H1 (cell line): Measurements from ENCODE around the gene INHBB. TPM values are rescaled to one million over a fixed set of nuclear protein-coding genes. Genes with fewer than 3 reads are reported as not detected.

Experiments
- CTCF ChIA-PET: fragments of 300-600 bp; sonication (Branson Sonifier 250); formaldehyde crosslinking; loops from one replicate; lab custom pipeline; 2021; ENCODE audit not compliant: partially characterized antibody; lab: Charles Lee
- POLR2A ChIA-PET: fragments of 300-600 bp; sonication (Branson Sonifier 250); formaldehyde crosslinking; loops from one replicate; lab custom pipeline; 2021; ENCODE audit warnings: inconsistent platforms; ENCODE audit not compliant: partially characterized antibody; lab: Charles Lee
- DNase-seq, 2 experiments: peaks; one replicate each; pipeline versions ENCODE4 v3.0.0 to v3.0.0-alpha.2; 2010 to 2022; ENCODE audit warnings: low spot score in 2 of 2, low read depth in 1 of 2, mixed read lengths in 1 of 2
- FAIRE-seq: peaks from 2 replicates; lab custom pipeline; 2011; peaks lifted over from hg19 to GRCh38; lab: Jason Lieb, UNC
- H2AFZ ChIP-seq: 2 replicates; pipeline ENCODE4 v1.8.1; 2012; ENCODE audit warnings: low read length, inconsistent platforms
- H2AK5ac ChIP-seq: 2 replicates; pipeline ENCODE4 v1.6.1; 2013; ENCODE audit warnings: low read depth, low read length
- H2BK120ac ChIP-seq: replicated peaks from 2 replicates; pipeline ENCODE3; 2013; ENCODE audit warnings: low read depth, low read length, inconsistent platforms
- H2BK12ac ChIP-seq: 2 replicates; pipeline ENCODE4 v1.6.1; 2013; ENCODE audit warnings: low read depth, low read length
- H2BK15ac ChIP-seq: 2 replicates; pipeline ENCODE4 v1.6.1; 2013; ENCODE audit warnings: low read length
- H2BK20ac ChIP-seq: 2 replicates; pipeline ENCODE4 v1.6.1; 2013; ENCODE audit warnings: low read length
- H2BK5ac ChIP-seq: 2 replicates; pipeline ENCODE4 v1.6.1; 2013; ENCODE audit warnings: low read depth, low read length
- H3K14ac ChIP-seq: 2 replicates; pipeline ENCODE4 v1.6.1; 2013; ENCODE audit warnings: inconsistent platforms; ENCODE audit not compliant: insufficient read length
- H3K18ac ChIP-seq: 2 replicates; pipeline ENCODE4 v1.6.1; 2013; ENCODE audit warnings: low read length; ENCODE audit errors: extremely low read depth
- H3K23ac ChIP-seq: 2 replicates; pipeline ENCODE4 v1.6.1; 2013; ENCODE audit warnings: inconsistent platforms; ENCODE audit not compliant: insufficient read length
- H3K23me2 ChIP-seq: 2 replicates; pipeline ENCODE4 v1.6.1; 2013; ENCODE audit warnings: low read depth, low read length
- H3K27ac ChIP-seq: 2 replicates; pipeline ENCODE4 v1.6.1; 2011; ENCODE audit warnings: low read depth, low read length, inconsistent platforms
- H3K27me3 ChIP-seq, 4 experiments: replicated peaks in 1 of 4; 1 replicate in 1 of 4; 2 replicates in 3 of 4; pipeline versions ENCODE4 v1.6.1 to v1.8.1; 2011 to 2013; ENCODE audit warnings: low read length in 3 of 4, mild to moderate bottlenecking in 3 of 4, inconsistent platforms in 2 of 4, mixed read lengths in 2 of 4, moderate library complexity in 1 of 4; ENCODE audit not compliant: control insufficient read depth in 3 of 4, insufficient read depth in 3 of 4; ENCODE audit errors: extremely low read depth in 1 of 4
- H3K36me3 ChIP-seq, 4 experiments: 2 replicates each; pipeline versions ENCODE4 v1.6.1 to v1.8.1; 2011 to 2013; ENCODE audit warnings: mild to moderate bottlenecking in 4 of 4, low read length in 3 of 4, moderate library complexity in 2 of 4, control low read depth in 1 of 4, inconsistent platforms in 1 of 4; ENCODE audit not compliant: insufficient read depth in 4 of 4, control insufficient read depth in 2 of 4
- H3K4ac ChIP-seq: replicated peaks from 2 replicates; pipeline ENCODE3; 2013; ENCODE audit warnings: low read length, low read depth, mixed read lengths, inconsistent platforms; ENCODE audit not compliant: insufficient read length
- H3K4me1 ChIP-seq, 4 experiments: replicated peaks in 1 of 4; 1 replicate in 1 of 4; 2 replicates in 3 of 4; pipeline versions ENCODE4 v1.6.1 to v1.8.1; 2011 to 2013; ENCODE audit warnings: low read length in 3 of 4, inconsistent platforms in 2 of 4, mixed read lengths in 1 of 4; ENCODE audit not compliant: insufficient read depth in 4 of 4, control insufficient read depth in 3 of 4
- H3K4me2 ChIP-seq, 2 experiments: 2 replicates each; pipeline versions ENCODE4 v1.6.1 to v1.8.1; 2011 to 2013; ENCODE audit warnings: low read depth in 2 of 2, low read length in 2 of 2, control low read depth in 1 of 2, inconsistent platforms in 1 of 2, mild to moderate bottlenecking in 1 of 2; ENCODE audit not compliant: insufficient read depth in 1 of 2
- H3K4me3 ChIP-seq, 4 experiments: fragments of 200-600, 300-600 bp in 1 of 4; sonication (generic), shearing (Covaris generic), sonication (Bioruptor Twin) in 1 of 4; 2 replicates each; pipeline versions ENCODE4 v1.5.1 to v1.8.1; 2011 to 2016; ENCODE audit warnings: low read length in 4 of 4, low read depth in 3 of 4, control low read depth in 2 of 4, inconsistent platforms in 2 of 4, mild to moderate bottlenecking in 2 of 4, mixed read lengths in 1 of 4, moderate library complexity in 1 of 4; ENCODE audit not compliant: insufficient read depth in 2 of 4; ENCODE audit errors: extremely low read depth in 1 of 4
- H3K56ac ChIP-seq: replicated peaks from 2 replicates; pipeline ENCODE3; 2013; ENCODE audit warnings: low read depth, mild to moderate bottlenecking, mixed read lengths, low read length, inconsistent platforms; ENCODE audit not compliant: insufficient read length
- H3K79me1 ChIP-seq: 2 replicates; pipeline ENCODE4 v1.6.1; 2013; ENCODE audit warnings: low read depth, low read length, control low read depth
- H3K79me2 ChIP-seq, 2 experiments: 2 replicates each; pipeline versions ENCODE4 v1.6.1 to v1.8.1; 2012 to 2013; ENCODE audit warnings: low read length in 2 of 2, mild to moderate bottlenecking in 2 of 2, inconsistent platforms in 1 of 2; ENCODE audit not compliant: insufficient read depth in 2 of 2, control insufficient read depth in 1 of 2
- H3K9ac ChIP-seq, 4 experiments: replicated peaks in 1 of 4; 1 replicate in 1 of 4; 2 replicates in 3 of 4; pipeline versions ENCODE4 v1.6.1 to v1.8.1; 2011 to 2013; ENCODE audit warnings: low read depth in 3 of 4, low read length in 3 of 4, control low read depth in 2 of 4, mild to moderate bottlenecking in 2 of 4, moderate library complexity in 2 of 4, inconsistent platforms in 1 of 4; ENCODE audit errors: extremely low read depth in 1 of 4
- H3K9me3 ChIP-seq, 2 experiments: 2 replicates each; pipeline versions ENCODE4 v1.6.1 to v1.8.1; 2012 to 2013; ENCODE audit warnings: mild to moderate bottlenecking in 2 of 2, moderate library complexity in 2 of 2, control low read depth in 1 of 2, inconsistent platforms in 1 of 2, low read depth in 1 of 2, low read length in 1 of 2, mixed read lengths in 1 of 2; ENCODE audit not compliant: insufficient read depth in 2 of 2
- H4K20me1 ChIP-seq, 2 experiments: replicated peaks in 1 of 2; 2 replicates each; pipeline versions ENCODE3 to v1.8.1; 2011 to 2013; ENCODE audit warnings: inconsistent platforms in 2 of 2, low read length in 2 of 2, mild to moderate bottlenecking in 1 of 2; ENCODE audit not compliant: insufficient read depth in 2 of 2, control insufficient read depth in 1 of 2
- H4K5ac ChIP-seq: 2 replicates; pipeline ENCODE4 v1.6.1; 2013; ENCODE audit warnings: low read length, low read depth, mixed read lengths, inconsistent platforms; ENCODE audit not compliant: insufficient read length
- H4K8ac ChIP-seq: 2 replicates; pipeline ENCODE4 v1.8.0; 2013; ENCODE audit warnings: mild to moderate bottlenecking, moderate library complexity, low read length, inconsistent platforms; ENCODE audit not compliant: insufficient read depth; ENCODE audit errors: extremely low read depth
- H4K91ac ChIP-seq: replicated peaks from 2 replicates; pipeline ENCODE3; 2013; ENCODE audit warnings: low read length, mixed read lengths, inconsistent platforms; ENCODE audit not compliant: insufficient read length
- BACH1 ChIP-seq: IDR thresholded peaks from 2 replicates; pipeline ENCODE4 v1.6.1; 2012; ENCODE audit warnings: low read length, improper control_type of control experiment
- BCL11A ChIP-seq, 2 experiments: IDR thresholded peaks; one replicate each; pipeline ENCODE4 v1.6.1; 2011; ENCODE audit warnings: low read depth in 2 of 2, low read length in 2 of 2, mild to moderate bottlenecking in 2 of 2
- CEBPB ChIP-seq: IDR thresholded peaks from 2 replicates; pipeline ENCODE4 v1.6.1; 2012; ENCODE audit warnings: low read depth, low read length
- CREB1 ChIP-seq: IDR thresholded peaks from 2 replicates; pipeline ENCODE4 v1.6.1; 2012; ENCODE audit warnings: inconsistent platforms
- GABPA ChIP-seq: IDR thresholded peaks from 2 replicates; pipeline ENCODE4 v1.6.1; 2011; ENCODE audit warnings: mild to moderate bottlenecking, low read length, moderate library complexity, borderline replicate concordance; ENCODE audit not compliant: insufficient read depth
- JUND ChIP-seq: IDR thresholded peaks from 2 replicates; pipeline ENCODE4 v1.6.1; 2011; ENCODE audit warnings: mild to moderate bottlenecking, improper control_type of control experiment, low read length
- PHF8 ChIP-seq: fragments of 200-600 bp; sonication (generic); conservative IDR thresholded peaks from 2 replicates; pipeline ENCODE4 v1.7.1; 2012; ENCODE audit warnings: low read depth, mild to moderate bottlenecking, inconsistent platforms, low read length, moderate library complexity
- POLR2A ChIP-seq, 2 experiments: IDR thresholded peaks; 1 replicate in 1 of 2; 2 replicates in 1 of 2; pipeline ENCODE4 v1.6.1; 2011; ENCODE audit warnings: low read depth in 2 of 2, low read length in 2 of 2, mild to moderate bottlenecking in 2 of 2; ENCODE audit errors: control extremely low read depth in 1 of 2
- RNF2 ChIP-seq: fragments of 200-900, 300-1000 bp; sonication (generic); IDR thresholded peaks from 2 replicates; pipeline ENCODE4 v1.7.1; 2016; ENCODE audit warnings: borderline replicate concordance, low read depth, mild to moderate bottlenecking, antibody characterized with exemption, low read length; ENCODE audit not compliant: poor library complexity, severe bottlenecking; ENCODE audit errors: missing control alignments
- SIN3A ChIP-seq, 2 experiments: IDR thresholded peaks in 1 of 2; conservative IDR thresholded peaks in 1 of 2; 2 replicates each; pipeline ENCODE4 v1.6.1; 2011 to 2012; ENCODE audit warnings: low read length in 2 of 2, improper control_type of control experiment in 1 of 2, low read depth in 1 of 2, mild to moderate bottlenecking in 1 of 2
- SIX5 ChIP-seq: IDR thresholded peaks from 2 replicates; pipeline ENCODE4 v1.6.1; 2011; ENCODE audit warnings: mild to moderate bottlenecking, low read depth, low read length
- SRF ChIP-seq: IDR thresholded peaks from 2 replicates; pipeline ENCODE4 v1.6.1; 2011; ENCODE audit warnings: mild to moderate bottlenecking, low read depth, low read length, moderate library complexity
- TBP ChIP-seq: IDR thresholded peaks from 2 replicates; pipeline ENCODE4 v1.6.1; 2011; ENCODE audit warnings: low read depth, low read length, improper control_type of control experiment
- USF2 ChIP-seq: IDR thresholded peaks from 2 replicates; pipeline ENCODE4 v1.6.1; 2011; ENCODE audit warnings: low read length, improper control_type of control experiment
- WGBS, 2 experiments: shearing (Covaris generic) in 1 of 2; methylation state at CpG; one replicate each; pipeline versions ENCODE4 v1.1.6 to v1.1.7; 2013 to 2015; ENCODE audit warnings: low lambda C conversion rate in 2 of 2, mixed read lengths in 2 of 2, inconsistent platforms in 1 of 2, low coverage in 1 of 2, missing lambda C conversion rate in 1 of 2; ENCODE audit not compliant: insufficient replicate concordance in 2 of 2, insufficient coverage in 1 of 2, insufficient read length in 1 of 2; ENCODE audit errors: extremely low coverage in 1 of 2, missing lambda C conversion rate in 1 of 2; 5-methylcytosine and 5-hydroxymethylcytosine counted together
- polyA plus RNA-seq, 7 experiments: library from polyadenylated mRNA; depleted of rRNA in 3 of 7; stranded (reverse) in 5 of 7; unstranded in 2 of 7; fragments of >200 nt in 5 of 7; fragments of 200-250 nt in 2 of 7; gene quantifications; 1 replicate in 5 of 7; 2 replicates in 1 of 7; 4 replicates in 1 of 7; pipeline versions ENCODE4 v1.2.1 to v1.2.3, GENCODE V29; 2011 to 2013; ENCODE audit warnings: missing spikeins in 2 of 7, mixed read lengths in 2 of 7
- total RNA-seq: library from RNA; stranded (reverse); fragmentation: NEBNext Ultra II Directional; extraction: Animal tissue kit (Norgen Biotek cat#: 25700); gene quantifications from 2 replicates; pipeline ENCODE4 v1.2.1, GENCODE V29; 2021

The INHBB gene
- total and polyA plus RNA-seq, 2 of the 8 experiments (the other 6 are each of a cell fraction or from before 2014, with no cell fraction given), result 0.30 to 0.32 TPM

GRCh38 chr2:120312076-120312475 lies 33.9 kb upstream of the INHBB start:
- Histone ChIP-seq H3K23ac (no peak overlapping the region), H3K9ac (no peak overlapping the region), H4K20me1 (peaks cover 0 to 4% of the 10 kb centered on the region in 2 experiments), H3K23me2 (no peaks in the 10 kb centered on the region), H3K9me3 (no peaks in the 10 kb centered on the region), H3K27me3 (peaks cover 4 to 55% (median 40%) of the 10 kb centered on the region in 4 experiments), H2BK120ac (no peak overlapping the region), H4K8ac (no peak overlapping the region), H3K4me1 (peaks cover 1 to 3% (median 2%) of the 10 kb centered on the region in 4 experiments; a peak in 5 of 7 replicates), H4K91ac (no peak overlapping the region), H3K36me3 (no peaks in the 10 kb centered on the region), H2BK20ac (no peak overlapping the region), H2BK12ac (no peak overlapping the region), H2AFZ (no peak overlapping the region), H3K27ac (no peak overlapping the region), H2BK5ac (no peak overlapping the region), H4K5ac (no peak overlapping the region), H3K14ac (no peak overlapping the region), H3K79me1 (no peaks in the 10 kb centered on the region), H3K18ac (no peak overlapping the region), H3K4me3 (no peak overlapping the region), H2AK5ac (no peak overlapping the region), H3K56ac (no peak overlapping the region), H2BK15ac (no peak overlapping the region), H3K4me2 (no peak overlapping the region; a peak in 1 of 4 replicates), H3K4ac (no peak overlapping the region), H3K79me2 (no peaks in the 10 kb centered on the region)
- ChIA-PET POLR2A (interaction anchor here (1.1 to 1.7 kb wide), 2 partner anchors 60 to 179 kb away, joined by 4 read pairs; partner anchors contain the start of gene RALB), CTCF (interaction anchor here (0.6 to 4.7 kb wide), 37 partner anchors 9 to 1293 kb away, joined by 3 to 48 read pairs (median 4); partner anchors contain the start of gene RALB)
- WGBS, 2 experiments, result 64% methylated on average over 4 of the region's 6 CpGs; no CpG with 5 or more reads in 1 of the 2 experiments
- DNase-seq, result no peak
- no peak for FAIRE-seq
- TF ChIP-seq GABPA (no peak), BACH1 (no peak), POLR2A (IDR thresholded peaks at IDR 0.05; ENCODE audit: control extremely low read depth in 1 of 2, low read depth in 2 of 2, low read length in 2 of 2) (no peak), JUND (no peak), SIX5 (no peak), CREB1 (no peak), CEBPB (no peak), USF2 (no peak), BCL11A (IDR thresholded peaks at IDR 0.05; ENCODE audit: low read depth in 2 of 2, low read length in 2 of 2) (no peak), SIN3A (conservative IDR thresholded peaks at IDR 0.05 in 1 of 2, IDR thresholded peaks at IDR 0.05 in 1 of 2; ENCODE audit: low read depth in 1 of 2, low read length in 2 of 2) (no peak), TBP (no peak), PHF8 (no peak), SRF (no peak), RNF2 (no peak)
